GM19467 (cell line): ENCODE measurements around the gene POLR2B.
"Not testable (repeated sequence)": the region's sequence is repeated elsewhere in the genome, so short reads cannot be mapped to it uniquely, and the experiment has no call there.

Experiments used
- ATAC-seq: cut with Tn5 transposase; IDR thresholded peaks from one replicate; pipeline ENCODE4 v1.9.1; 2021; ENCODE audit warnings: mild to moderate bottlenecking, moderate library complexity; ENCODE audit not compliant: unreplicated experiment

POLR2B gene

DNA sequence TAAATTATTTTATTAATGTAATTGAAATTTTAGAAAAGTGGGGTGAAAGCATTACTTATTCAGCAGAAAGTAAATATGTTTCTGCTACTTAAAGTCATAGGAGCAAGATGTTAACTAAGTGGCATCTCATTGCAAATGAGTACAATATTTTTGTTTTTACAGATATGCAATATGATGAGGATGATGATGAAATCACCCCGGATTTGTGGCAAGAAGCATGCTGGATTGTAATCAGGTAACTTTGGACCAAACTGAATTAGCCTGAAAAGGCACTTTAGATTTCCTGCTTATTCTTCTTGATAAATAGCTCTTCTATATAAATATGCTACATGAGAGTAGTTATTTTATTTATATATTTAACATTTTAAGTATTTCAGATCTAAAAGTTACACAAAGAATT is 7.5 kb downstream of the POLR2B start:
- ATAC-seq: no peak

DNA sequence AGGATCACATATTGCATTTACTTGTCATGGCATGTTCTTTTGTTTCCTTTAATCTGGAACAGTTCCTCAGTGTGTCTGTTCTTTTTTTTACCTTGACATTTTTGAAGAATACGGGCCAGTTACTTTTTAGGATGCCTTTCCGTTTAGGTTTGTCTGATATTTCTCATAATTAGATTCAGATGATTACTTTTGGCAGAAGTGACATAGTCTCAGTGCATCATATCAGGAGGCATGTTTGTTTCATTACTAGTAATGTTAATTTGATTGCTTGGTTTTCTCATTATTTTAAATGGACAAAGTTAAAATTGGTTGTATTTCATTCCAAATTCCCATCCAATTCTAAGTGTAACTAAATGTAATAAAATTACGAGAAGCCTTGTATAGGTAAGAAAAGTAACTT is 8.3 kb downstream of the POLR2B start:
- ATAC-seq: no peak

DNA sequence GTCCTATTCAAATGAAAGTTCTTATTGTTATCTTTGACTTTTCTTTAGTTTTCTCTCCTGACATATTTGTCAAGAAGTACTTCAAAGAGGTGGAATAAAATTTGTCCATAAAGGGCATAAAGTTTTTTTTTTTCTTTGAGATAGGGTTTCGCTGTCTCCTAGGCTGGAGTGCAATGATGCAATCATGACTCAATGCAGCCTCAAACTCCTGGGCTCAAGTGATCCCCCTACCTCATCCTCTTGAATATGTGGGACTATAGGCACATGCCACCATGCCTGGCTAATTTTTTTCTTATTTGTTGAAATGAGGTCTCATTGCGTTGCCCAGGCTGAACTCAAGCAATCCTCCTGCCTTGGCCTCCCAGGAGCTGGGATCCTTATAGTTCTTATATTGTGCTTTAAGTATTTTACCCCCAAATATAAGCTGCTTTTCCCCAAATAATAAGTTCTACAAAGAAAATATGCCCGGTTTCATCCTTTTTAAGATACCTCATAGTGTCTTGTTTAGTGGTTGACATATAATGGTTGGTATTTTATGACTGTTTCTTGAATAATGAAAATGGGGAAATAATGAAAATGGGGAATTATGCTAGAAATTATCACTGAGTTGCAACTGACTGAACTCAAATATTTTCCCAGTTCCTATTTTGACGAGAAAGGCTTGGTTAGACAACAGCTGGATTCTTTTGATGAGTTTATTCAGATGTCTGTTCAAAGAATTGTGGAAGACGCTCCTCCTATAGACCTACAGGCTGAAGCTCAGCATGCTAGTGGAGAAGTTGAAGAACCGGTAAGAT is 11.6 kb downstream of the POLR2B start:
- ATAC-seq: no peak

DNA sequence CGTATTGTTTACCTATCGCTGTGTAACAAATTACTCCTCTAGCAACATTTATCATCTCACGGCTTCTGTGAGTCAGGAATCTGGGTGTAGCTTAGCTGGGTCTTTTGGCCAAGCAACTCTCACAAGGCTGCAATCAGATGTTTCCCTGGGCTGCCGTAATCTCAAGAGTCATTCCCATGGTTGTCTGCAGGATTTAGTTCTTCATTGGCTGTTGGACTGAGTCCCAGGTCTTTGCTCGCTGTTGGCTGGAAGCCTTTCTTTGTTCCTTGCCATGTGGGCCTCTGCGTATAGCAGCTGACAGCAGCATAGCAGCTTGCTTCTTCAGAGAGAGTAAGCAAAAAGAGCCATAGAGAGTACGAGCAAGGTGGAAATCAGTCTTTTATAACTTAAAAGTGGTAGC is 16.8 kb downstream of the POLR2B start:
- ATAC-seq: no peak

DNA sequence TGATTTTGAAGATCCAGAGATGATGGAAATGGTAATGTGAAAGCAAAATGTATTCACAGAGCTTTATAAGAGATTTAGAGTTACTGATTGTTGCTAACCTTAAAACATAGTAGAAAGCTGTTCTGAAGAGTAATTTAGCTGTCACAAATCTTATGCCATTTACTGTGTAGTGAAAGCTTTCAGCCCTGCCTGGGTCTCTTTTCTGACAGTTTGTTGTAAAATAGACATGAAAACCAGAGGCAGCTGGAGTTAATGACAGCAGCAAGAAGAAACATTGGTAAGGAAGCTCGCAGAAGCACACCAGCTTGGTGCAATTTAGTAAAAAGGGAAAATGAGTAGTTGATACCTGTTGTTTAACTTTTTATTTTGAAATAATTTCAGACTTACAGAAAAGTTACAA is 21.1 kb downstream of the POLR2B start:
- ATAC-seq: no peak

DNA sequence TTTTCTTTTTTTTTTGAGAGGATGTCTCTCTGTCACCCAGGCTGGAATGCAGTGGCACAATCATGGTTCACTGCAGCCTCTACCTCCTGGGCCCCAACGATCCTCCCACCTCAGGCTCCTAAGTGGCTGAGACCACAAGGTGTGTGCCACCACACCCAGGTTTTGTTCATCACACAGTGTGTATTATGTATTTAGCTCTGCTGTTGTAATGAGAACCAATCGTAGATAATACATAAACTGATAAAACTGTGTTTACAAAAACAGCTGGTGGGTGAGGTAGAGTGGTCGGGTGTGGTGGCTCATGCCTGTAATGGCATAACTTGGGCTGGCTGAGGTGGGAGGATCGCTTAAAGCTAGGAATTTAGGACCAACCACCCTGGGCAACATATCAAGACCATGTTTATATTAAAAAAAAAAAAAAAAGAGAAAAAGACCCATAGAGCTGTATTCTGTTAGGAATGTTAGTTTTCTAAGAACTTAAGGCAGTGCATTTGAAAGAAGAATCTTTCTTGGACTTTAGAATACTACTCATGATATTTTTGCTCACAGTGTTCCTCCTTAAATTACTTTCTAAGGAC is 34.9 kb downstream of the POLR2B start:
- no peak for ATAC-seq

DNA sequence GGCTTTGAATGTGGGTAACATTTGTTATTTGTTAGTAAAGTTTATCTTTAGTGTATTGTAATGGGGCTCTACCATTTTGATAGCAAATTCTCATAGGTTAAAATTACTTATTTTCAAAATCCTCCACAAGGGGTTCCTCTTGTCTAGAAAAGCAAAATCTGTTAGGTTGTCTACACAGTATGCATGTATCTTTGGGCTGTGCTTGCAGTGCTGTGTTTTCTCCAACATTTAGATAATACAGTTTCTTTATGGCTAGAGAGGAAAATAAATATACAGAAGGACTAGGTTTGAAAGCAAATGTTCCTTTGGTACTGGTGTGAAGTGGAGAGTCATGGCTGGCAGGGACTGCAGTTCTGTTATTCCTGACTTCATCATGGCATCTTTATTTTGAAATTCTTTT is 40.3 kb downstream of the POLR2B start:
- no peak for ATAC-seq

DNA sequence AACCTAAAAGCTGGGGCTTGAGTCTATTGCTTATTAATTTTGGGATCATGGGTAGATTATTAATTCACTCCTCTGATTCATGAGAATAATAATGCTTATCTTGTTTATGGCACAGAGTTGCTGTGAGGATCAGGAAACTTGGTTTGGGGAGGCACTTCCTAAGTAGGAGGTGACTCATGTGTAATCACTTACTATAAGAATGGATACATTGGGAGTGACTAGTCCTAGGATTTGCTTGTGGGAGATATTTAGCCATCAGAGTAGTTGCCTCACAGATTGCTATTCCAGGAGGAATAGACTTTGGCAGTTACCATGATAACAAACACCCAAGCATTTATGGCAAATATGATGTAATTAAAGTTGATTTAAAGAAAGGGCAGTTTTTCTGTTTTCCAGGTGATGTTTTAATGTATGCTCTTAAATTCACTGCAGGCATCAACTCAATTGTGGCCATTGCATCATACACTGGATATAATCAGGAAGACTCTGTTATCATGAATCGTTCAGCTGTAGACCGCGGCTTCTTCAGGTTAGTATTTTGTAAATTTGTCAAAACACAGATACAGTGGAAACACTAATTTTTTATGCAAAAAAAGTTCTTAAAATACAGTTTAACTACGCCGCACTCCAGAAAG is 41.9 kb downstream of the POLR2B start:
- ATAC-seq: no peak

DNA sequence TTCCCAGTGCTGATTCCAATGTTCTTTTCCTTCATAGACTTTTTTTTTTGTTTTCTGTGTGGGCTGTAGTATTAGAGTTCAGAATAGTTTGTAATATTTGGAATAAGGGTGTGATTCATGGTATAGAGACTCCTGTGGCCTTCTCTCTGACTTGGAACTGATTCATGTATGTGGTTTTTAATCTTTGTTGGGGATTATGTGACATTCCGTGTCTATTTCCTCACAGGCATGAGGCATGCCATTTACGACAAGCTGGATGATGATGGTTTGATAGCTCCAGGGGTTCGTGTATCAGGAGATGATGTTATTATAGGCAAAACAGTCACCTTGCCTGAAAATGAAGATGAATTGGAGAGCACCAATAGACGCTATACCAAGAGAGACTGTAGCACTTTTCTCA is 44.4 kb downstream of the POLR2B start:
- no peak for ATAC-seq

DNA sequence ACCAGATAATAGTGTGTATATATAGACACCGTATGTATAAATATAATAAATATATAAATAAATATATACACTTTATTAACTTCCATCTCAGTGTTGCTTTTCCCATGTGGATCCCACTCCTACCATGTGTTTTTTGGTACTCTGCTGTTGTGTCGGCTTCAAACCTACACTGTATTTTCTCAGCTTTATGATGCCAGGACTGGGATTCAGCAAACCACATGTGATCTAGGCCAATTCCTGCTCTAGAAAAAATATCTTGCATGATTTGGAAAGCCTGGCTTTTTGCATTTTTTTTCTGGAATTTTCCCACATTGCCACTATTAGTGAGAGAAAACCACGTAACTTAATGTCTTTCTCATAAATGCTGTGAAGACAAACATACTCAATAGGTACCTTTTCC is 55.8 kb downstream of the POLR2B start:
- no peak for ATAC-seq

DNA sequence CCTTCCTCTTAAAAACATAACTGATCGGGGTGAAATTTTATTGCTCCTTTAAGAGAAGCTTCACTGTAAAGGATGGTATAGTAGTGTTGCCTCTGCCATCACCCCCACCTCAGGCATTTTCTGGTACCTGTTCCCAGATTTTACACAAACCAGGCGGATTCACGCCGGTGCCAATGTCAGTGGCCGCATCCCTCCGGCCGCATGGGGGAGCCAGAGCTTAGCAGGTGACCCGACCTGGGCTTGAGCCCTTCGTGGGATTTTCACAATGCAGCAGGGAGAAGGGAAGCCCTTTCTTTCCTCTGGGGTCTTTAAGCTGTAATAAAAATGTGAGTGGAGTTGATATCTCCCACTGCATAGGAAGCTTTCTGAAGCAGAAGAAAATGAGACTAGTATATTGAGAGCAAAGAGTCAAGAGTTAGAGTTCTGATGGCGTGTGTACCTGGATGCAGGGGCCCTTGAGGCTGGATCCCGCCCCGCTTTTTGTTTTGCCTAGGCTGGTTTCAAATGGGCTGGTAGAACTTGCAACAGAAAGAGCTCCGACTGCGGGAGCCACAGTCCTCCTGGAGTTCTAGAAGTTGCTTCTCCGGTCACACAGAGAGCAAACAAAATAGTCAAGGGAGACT is 59.4 kb downstream of the POLR2B start:
- no peak for ATAC-seq

DNA sequence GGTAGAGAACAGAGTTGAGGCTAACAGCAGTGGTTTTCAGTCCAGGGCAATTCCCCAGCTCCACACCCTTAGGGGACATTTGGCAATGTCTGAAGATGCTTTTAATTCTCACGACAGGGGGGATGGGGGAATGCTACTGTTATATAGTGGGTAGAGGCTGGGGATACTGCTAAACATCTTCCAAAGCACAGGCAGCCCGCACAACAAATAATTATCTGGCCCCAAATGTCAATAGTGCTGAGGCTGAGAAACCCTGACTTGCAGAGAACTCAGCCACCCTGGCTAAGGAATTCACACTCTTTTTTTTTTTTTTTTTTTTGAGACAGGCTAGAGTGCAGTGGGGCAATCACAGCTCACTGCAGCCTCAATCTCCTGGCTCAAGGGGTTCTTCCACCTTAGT is 60.6 kb downstream of the POLR2B start:
- no peak for ATAC-seq

DNA sequence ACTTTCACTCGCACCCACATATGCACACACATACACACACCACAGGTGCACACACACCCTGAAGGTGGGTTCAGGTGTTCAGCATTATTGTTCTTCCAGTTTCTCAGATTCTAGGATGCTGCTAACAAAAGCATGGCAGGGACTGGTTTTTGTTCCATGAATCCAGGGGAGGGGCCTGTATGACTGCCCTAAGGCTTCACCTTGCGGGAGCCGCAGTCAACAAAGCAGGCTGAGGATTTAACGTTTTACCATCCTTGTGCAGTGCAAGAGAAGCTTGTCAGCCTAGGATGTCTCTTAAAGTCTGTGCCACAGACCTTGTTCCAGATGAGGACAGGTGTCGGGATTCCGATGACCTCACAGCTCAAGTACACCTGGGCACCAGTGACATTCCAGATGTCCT is 61.8 kb downstream of the POLR2B start:
- ATAC-seq: no peak

DNA sequence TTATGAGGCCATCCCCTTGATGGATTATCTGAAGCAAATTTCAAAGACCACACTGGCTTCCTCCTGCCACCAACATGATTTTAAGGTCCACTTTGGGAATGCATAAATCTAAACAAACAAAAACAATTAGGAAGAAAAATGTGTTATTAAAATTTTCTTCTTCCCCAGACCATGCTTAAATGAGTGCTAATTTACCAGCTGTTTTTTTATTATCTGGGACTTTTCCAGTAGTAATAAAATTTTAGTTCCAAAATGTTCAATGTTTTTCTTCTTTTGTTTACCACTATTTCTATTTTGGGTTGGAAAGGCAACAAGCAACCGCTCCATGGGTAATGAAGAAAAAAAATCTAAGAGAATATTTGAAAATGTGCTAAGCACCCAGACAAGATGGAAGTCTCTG is 62.3 kb downstream of the POLR2B start:
- no peak for ATAC-seq

DNA sequence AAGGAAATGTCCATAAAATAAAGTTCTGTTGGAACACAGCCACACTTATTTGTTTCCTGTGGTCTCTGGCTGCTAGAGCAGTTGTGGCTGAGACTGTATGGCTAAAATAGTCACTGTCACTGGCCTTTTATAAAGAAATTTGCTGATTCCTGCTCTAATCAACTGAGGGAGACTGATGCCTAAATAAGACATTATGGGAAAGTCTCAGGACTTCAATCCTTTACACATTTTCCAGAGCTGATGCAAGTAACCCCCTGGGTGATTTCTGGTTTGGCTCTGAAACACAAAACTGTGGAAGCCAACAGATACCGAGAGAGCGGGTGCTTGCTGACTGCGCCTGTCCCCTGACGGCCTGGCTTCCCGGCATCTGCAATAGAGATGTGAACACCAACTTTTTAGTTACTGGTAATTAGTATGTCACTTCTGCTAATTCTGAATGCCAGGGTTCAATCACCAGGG is 64.0 kb downstream of the POLR2B start:
- ATAC-seq: no peak

DNA sequence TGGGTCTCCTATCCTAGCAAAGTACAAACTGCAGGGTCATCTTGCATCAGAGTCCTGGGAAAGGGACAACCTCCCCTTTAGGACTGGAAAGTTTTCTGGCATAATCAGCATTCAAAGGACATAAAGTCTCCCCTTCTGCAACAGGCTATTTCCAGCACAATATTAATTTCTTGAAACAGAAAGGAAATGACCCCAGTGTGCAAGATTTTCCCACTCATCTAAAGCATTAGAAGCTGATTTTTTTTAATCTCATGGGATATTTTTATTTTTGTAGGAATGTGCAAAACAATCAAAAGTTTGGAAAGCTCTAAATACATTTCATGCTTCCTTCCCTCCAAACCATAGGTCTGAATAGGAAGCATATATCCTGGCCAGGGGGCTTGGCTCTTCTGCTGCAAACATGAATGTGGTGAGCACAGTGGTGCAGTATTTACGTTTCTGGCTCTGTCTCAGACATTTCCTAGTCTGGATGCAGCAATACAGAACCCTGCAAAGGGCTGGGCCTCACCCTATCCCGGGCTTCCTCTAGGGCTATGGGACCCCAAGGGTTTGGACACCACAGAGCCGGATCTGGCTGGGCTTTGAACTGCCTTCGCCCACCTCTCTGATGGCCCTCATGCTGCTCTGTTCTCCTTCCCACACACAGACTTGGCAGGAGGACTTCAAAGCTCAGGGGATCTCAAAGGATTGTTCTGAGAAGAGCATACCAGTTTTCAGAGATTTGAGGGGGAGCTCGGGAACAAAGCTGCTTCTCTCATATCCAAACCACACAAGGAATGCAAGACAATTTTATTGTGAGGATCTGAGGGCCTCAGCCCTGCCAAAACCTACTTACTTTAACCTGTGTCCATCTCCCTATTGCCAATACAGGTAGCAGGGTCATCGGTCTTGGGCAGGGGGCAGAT is 64.9 kb downstream of the POLR2B start:
- no peak for ATAC-seq

DNA sequence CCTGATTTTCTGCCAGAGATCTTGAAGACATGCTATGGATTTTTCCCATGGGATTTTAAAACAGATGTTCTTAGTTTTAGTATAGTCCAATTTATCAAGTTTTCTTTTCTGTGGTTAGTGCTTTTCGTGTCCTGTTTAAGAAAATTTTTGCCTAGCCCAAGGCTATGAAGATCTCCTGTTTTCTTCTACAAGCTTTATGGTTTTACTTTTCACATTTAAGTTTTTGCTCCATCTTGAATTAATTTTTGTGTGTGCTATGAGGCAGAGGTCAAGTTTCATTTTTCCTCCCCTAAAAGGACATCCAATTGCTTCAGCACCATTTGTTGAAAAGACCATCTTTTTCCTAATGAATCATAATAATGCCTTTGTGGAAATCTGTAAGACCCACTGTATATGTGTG is 65.6 kb downstream of the POLR2B start:
- ATAC-seq: no peak

DNA sequence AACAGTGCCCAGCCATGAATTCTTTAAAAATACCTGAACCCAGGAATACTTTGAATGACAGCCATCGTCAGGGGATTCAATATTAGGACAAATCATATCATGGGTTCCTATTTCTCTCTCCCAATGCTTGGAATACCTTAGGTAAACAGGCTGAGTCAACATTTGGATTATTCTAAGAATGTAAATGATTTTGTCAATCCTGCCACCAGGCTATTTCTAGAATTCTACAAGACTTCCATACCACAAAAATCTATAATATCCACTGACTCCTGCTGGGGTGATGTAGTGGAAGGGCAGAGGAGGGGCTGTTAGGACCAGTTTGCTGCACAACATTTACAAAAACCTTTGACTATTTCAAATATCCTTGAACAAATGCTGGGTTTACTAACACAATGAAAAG is 66.3 kb downstream of the POLR2B start:
- ATAC-seq: no peak

DNA sequence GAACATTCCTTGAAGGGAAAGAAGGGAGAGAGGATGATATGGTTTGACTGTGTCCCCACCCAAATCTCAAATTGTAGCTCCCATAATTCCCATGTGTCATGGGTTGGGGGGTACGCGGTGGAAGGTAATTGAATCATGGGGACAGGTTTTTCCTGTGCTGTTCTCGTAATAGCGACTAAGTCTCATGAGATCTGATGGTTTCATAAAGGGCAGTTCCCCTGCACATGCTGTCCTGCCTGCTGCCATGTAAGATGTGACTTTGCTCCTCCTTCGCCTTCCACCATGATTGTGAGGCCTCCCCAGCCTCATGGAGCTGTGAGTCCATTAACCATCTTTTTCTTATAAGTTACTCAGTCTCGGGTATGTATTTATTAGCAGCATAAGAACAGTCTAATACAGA is 68.3 kb downstream of the POLR2B start:
- not testable (repeated sequence) for ATAC-seq

DNA sequence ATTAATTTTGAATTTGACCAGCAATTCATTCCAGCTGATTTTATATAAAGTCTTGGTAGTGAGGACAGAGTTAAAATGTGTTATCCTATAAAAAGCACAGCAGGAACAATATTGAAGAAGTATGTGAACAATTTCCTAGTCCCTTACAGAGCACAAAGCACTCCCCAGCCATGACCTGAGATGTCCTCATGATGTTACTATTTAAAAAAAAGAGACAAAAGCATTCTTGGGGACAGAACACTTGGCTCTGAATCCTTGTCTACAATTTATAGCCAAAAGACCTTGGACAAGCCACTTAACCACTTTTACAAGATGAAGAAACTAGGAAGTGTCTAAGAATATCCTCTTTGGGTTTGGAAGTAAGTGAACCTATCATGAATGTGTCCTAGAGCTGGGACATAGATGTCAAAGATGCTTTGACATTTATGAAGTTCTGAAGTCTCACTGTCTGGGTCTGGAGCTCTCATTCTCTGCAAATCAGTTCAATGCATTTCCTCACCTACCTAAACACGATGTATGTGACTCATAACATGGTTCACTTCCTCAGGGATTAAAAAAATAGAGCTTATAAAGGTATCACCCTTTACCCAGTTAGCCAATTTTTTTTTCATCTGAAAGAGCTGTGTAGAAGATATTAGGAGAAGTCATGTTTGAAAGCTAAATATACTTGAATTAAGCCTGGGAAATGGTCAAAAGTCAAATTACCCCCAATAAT is 70.1 kb downstream of the POLR2B start:
- ATAC-seq: no peak
